Common myeloid progenitor, CD34-positive (primary cell): ENCODE measurements around the gene RBM48.

Experiments used
- CTCF ChIA-PET: fragments of 350-600 bp; sonication (Branson Sonifier 250); formaldehyde crosslinking; loops from one replicate; lab custom pipeline; 2021; ENCODE audit warnings: antibody characterized with exemption; lab: Charles Lee
- POLR2A ChIA-PET: fragments of 350-600 bp; sonication (Branson Sonifier 250); formaldehyde crosslinking; loops from one replicate; lab custom pipeline; 2021; ENCODE audit warnings: antibody characterized with exemption; lab: Charles Lee
- DNase-seq, 3 donors: peaks; one replicate each; pipeline versions ENCODE4 v3.0.0 to v3.0.0-alpha.2; 2013
- H3K27ac ChIP-seq, 2 experiments: 1 replicate in 1 of 2; 2 replicates in 1 of 2; pipeline ENCODE4 v1.7.0; 2013; ENCODE audit warnings: inconsistent platforms in 2 of 2, low read length in 2 of 2, mild to moderate bottlenecking in 2 of 2, low read depth in 1 of 2, moderate library complexity in 1 of 2; ENCODE audit not compliant: severe bottlenecking in 2 of 2, insufficient read depth in 1 of 2, poor library complexity in 1 of 2
- H3K27me3 ChIP-seq, 5 experiments: replicated peaks in 2 of 5; 1 replicate in 3 of 5; 2 replicates in 2 of 5; pipeline versions ENCODE4 v1.6.1 to v1.7.0; 2013; ENCODE audit warnings: low read length in 4 of 5, mild to moderate bottlenecking in 2 of 5, moderate library complexity in 2 of 5, inconsistent platforms in 1 of 5; ENCODE audit not compliant: insufficient read depth in 5 of 5, control insufficient read depth in 4 of 5
- H3K36me3 ChIP-seq, 4 experiments: 1 replicate in 2 of 4; 2 replicates in 2 of 4; pipeline versions ENCODE4 v1.6.1 to v1.7.0; 2013; ENCODE audit warnings: low read length in 3 of 4, control low read depth in 1 of 4, mild to moderate bottlenecking in 1 of 4; ENCODE audit not compliant: control insufficient read depth in 4 of 4, insufficient read depth in 4 of 4
- H3K4me1 ChIP-seq, 4 experiments: 1 replicate in 3 of 4; 2 replicates in 1 of 4; pipeline versions ENCODE4 v1.6.1 to v1.7.1; 2013; ENCODE audit warnings: low read length in 3 of 4, mild to moderate bottlenecking in 3 of 4, control low read depth in 1 of 4, inconsistent platforms in 1 of 4, moderate library complexity in 1 of 4; ENCODE audit not compliant: control insufficient read depth in 4 of 4, insufficient read depth in 4 of 4; ENCODE audit errors: control extremely low read depth in 1 of 4
- H3K4me3 ChIP-seq, 7 experiments: 1 replicate in 4 of 7; 2 replicates in 3 of 7; pipeline versions ENCODE4 v1.5.1 to v1.7.0; 2013; ENCODE audit warnings: mild to moderate bottlenecking in 7 of 7, low read length in 6 of 7, moderate library complexity in 6 of 7, inconsistent platforms in 2 of 7, low read depth in 2 of 7, control low read depth in 1 of 7; ENCODE audit not compliant: insufficient read depth in 4 of 7, control insufficient read depth in 1 of 7; ENCODE audit errors: extremely low read depth in 1 of 7
- H3K9me3 ChIP-seq, 5 experiments: 1 replicate in 4 of 5; 2 replicates in 1 of 5; pipeline versions ENCODE4 v1.6.1 to v1.7.1; 2013; ENCODE audit warnings: low read length in 4 of 5, mild to moderate bottlenecking in 2 of 5, inconsistent platforms in 1 of 5, low read depth in 1 of 5, moderate library complexity in 1 of 5; ENCODE audit not compliant: control insufficient read depth in 4 of 5, insufficient read depth in 2 of 5; ENCODE audit errors: control extremely low read depth in 1 of 5
- WGBS: methylation state at CpG from one replicate; pipeline ENCODE4 v1.1.5; 2013; ENCODE audit not compliant: insufficient coverage; 5-methylcytosine and 5-hydroxymethylcytosine counted together

Gene RBM48

GRCh38 chr7:92557808-92558362, 29.3 kb downstream of the RBM48 start:
- 90% methylated on average over 3 of the region's 7 CpGs for WGBS
- POLR2A ChIA-PET, result no interaction called here
- CTCF ChIA-PET, result interaction anchor here (0.9 kb wide), 1 partner anchor 28 kb away, joined by 3 read pairs; no protein-coding TSS in a partner anchor
- Histone ChIP-seq H3K27ac (no peak overlapping the region), H3K4me1 (no peaks in the 10 kb centered on the region), H3K36me3 (peaks cover 4 to 19% (median 8%) of the 10 kb centered on the region in 4 experiments), H3K27me3 (no peaks in the 10 kb centered on the region), H3K4me3 (no peak overlapping the region), H3K9me3 (no peaks in the 10 kb centered on the region)
- no peak for DNase-seq

DNA sequence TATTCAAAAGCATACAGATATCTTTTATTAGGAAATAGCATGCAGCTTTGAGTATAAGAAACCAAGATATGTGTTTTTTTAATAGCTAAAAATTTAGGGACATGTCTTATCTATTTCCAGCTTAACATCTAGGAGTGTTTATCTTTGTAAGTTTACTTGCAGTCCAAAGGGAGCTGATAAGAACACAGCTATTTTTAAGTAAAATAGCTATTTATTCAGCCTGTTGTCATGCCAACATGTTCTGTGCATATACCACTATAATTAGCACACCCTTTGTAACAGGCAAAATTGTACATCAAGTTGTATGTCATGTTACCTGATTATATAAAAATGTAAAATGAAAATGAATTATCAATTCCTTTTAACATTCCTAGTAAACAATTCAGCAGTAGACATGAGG, 32.0 kb downstream of the RBM48 start:
- H3K4me3 ChIP-seq, result no peak overlapping the region
- POLR2A ChIA-PET, result no interaction called here
- H3K9me3 ChIP-seq, result no peaks in the 10 kb centered on the region
- H3K36me3 ChIP-seq, result peaks cover 10 to 39% (median 19%) of the 10 kb centered on the region in 4 experiments
- no peaks in the 10 kb centered on the region for H3K4me1 ChIP-seq
- CTCF ChIA-PET, result no interaction called here
- DNase-seq, result peak in 1 of 3 donors; percentile 4
- H3K27me3 ChIP-seq, result no peaks in the 10 kb centered on the region
- no peak overlapping the region for H3K27ac ChIP-seq

GRCh38 chr7:92563345-92563744, 34.8 kb downstream of the RBM48 start:
- Histone ChIP-seq H3K36me3 (peaks cover 12 to 58% (median 33%) of the 10 kb centered on the region in 4 experiments), H3K27ac (no peak overlapping the region), H3K4me3 (no peak overlapping the region), H3K9me3 (no peaks in the 10 kb centered on the region), H3K27me3 (no peaks in the 10 kb centered on the region), H3K4me1 (no peaks in the 10 kb centered on the region)
- POLR2A ChIA-PET, result interaction anchor here (0.5 kb wide), 1 partner anchor 14 kb away, joined by 3 read pairs; no protein-coding TSS in a partner anchor
- CTCF ChIA-PET, result interaction anchor here (0.6 to 1.1 kb wide), 4 partner anchors 10 to 27 kb away, joined by 3 to 4 read pairs (median 3); partner anchors contain the start of gene FAM133B
- WGBS, result 92% methylated on average over 2 of the region's 2 CpGs
- no peak for DNase-seq

DNA sequence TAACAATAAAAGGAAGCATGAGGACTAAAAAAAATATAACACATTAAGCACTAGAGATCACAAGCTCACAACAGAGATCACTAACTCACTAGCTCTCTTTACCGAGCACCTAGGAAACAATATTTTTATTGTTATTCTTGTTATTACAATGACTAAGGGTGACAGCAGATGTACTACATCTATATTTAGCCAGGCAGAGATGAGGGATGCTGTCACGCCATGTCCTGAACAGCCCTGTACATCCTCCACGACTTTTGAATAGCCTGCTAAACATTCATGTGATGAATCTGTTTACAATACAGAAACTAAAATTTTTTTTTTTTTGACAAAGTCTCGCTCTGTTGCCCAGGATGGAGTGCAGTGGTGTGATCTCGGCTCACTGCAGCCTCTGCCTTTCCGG, 38.9 kb downstream of the RBM48 start:
- H3K4me3 ChIP-seq, result no peak overlapping the region
- no peak overlapping the region for H3K27ac ChIP-seq
- no peak for DNase-seq
- no peaks in the 10 kb centered on the region for H3K27me3 ChIP-seq
- H3K9me3 ChIP-seq, result no peaks in the 10 kb centered on the region
- 96% methylated on average over 4 of the region's 6 CpGs for WGBS
- no peaks in the 10 kb centered on the region for H3K4me1 ChIP-seq
- ChIA-PET POLR2A (no interaction called here), CTCF (interaction anchor here (0.7 kb wide), 1 partner anchor 10 kb away, joined by 3 read pairs; no protein-coding TSS in a partner anchor)
- H3K36me3 ChIP-seq, result peaks cover 26 to 75% (median 49%) of the 10 kb centered on the region in 4 experiments

GRCh38 chr7:92569137-92569536, 40.5 kb downstream of the RBM48 start:
- ChIA-PET CTCF (interaction anchor here (1.0 to 1.7 kb wide), 2 partner anchors 11 to 12 kb away, joined by 4 to 6 read pairs; no protein-coding TSS in a partner anchor), POLR2A (no interaction called here)
- no peaks in the 10 kb centered on the region for H3K9me3 ChIP-seq
- no peaks in the 10 kb centered on the region for H3K4me1 ChIP-seq
- no peaks in the 10 kb centered on the region for H3K27me3 ChIP-seq
- WGBS, result 100% methylated on average over 1 of the region's 4 CpGs
- DNase-seq, result no peak
- no peak overlapping the region for H3K4me3 ChIP-seq
- peaks cover 20 to 71% (median 42%) of the 10 kb centered on the region in 4 experiments for H3K36me3 ChIP-seq
- no peak overlapping the region for H3K27ac ChIP-seq

DNA sequence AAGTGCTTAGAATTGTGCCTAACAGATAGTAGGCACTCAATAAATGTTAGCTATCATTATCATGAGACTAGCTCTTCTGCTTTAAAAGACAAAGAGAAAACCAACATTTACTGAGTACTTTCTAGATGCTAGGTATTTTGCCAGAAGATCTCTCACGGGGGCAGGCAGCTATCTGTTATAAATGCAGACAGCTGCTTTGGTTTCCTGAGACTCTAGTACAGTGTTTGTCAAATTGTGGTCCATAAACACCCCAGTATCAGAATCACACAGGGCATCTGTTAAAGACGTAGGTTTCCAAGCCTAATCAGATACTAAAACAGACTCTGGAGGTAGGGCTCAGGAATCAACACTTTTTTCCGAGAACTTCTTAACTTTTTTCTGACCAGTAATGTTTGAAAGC, 47.7 kb downstream of the RBM48 start:
- Histone ChIP-seq H3K27me3 (no peaks in the 10 kb centered on the region), H3K9me3 (no peaks in the 10 kb centered on the region), H3K4me3 (no peak overlapping the region), H3K4me1 (no peaks in the 10 kb centered on the region), H3K36me3 (peaks cover 15 to 77% (median 49%) of the 10 kb centered on the region in 4 experiments), H3K27ac (no peak overlapping the region)
- CTCF ChIA-PET, result interaction anchor here (0.6 to 1.6 kb wide), 3 partner anchors 13 to 687 kb away, joined by 3 to 4 read pairs (median 4); no protein-coding TSS in a partner anchor
- whole genome bisulfite sequencing, result 90% methylated on average over 3 of the region's 3 CpGs
- POLR2A ChIA-PET, result no interaction called here
- peak in 1 of 3 donors; percentile 26 for DNase-seq

DNA sequence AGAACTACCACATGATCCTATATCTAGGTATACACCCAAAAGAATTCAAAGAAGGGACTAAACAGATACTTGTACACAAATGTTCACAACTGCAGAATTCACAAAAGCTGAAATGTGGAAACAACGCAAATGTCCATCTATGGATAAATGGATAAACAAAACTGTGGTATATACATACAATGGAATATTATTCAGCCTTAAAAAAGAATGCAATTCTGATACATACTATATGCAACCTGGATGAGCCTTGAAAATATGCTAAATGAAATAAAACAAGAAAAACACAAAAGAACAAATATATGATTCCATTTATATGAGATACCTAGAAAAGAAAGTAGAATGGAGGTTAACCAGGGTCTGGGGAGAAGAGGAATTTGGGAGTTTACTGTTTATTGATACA, 54.4 kb downstream of the RBM48 start:
- POLR2A ChIA-PET, result no interaction called here
- no peak overlapping the region for H3K4me3 ChIP-seq
- peaks cover 0 to 10% (median 4%) of the 10 kb centered on the region in 4 experiments for H3K4me1 ChIP-seq
- peaks cover 9 to 47% (median 22%) of the 10 kb centered on the region in 4 experiments for H3K36me3 ChIP-seq
- no peaks in the 10 kb centered on the region for H3K27me3 ChIP-seq
- no CpG with 5 or more reads among the region's 1 CpG for WGBS
- CTCF ChIA-PET, result interaction anchor here (1.9 kb wide), 1 partner anchor 32 kb away, joined by 4 read pairs; no protein-coding TSS in a partner anchor
- DNase-seq, result no peak
- H3K27ac ChIP-seq, result no peak overlapping the region
- H3K9me3 ChIP-seq, result peaks cover 0 to 3% (median 0%) of the 10 kb centered on the region in 5 experiments
